Subcutaneous abdominal adipose tissue (tissue), 5 donors: Measurements from ENCODE around the gene MINAR1.

Source experiments
- H3K27ac ChIP-seq: one replicate; pipeline ENCODE4 v1.7.0; 2013; ENCODE audit warnings: low read depth, mild to moderate bottlenecking, inconsistent platforms, low read length, moderate library complexity
- H3K27me3 ChIP-seq, 5 donors: one replicate each; pipeline ENCODE4 v1.7.0; 2013; ENCODE audit warnings: low read length in 5 of 5, inconsistent platforms in 1 of 5; ENCODE audit not compliant: control insufficient read depth in 5 of 5, insufficient read depth in 4 of 5
- H3K36me3 ChIP-seq, 5 donors: one replicate each; pipeline ENCODE4 v1.7.0; 2013; ENCODE audit warnings: low read length in 5 of 5; ENCODE audit not compliant: control insufficient read depth in 5 of 5, insufficient read depth in 5 of 5
- H3K4me1 ChIP-seq, 5 donors: one replicate each; pipeline ENCODE4 v1.7.0; 2013; ENCODE audit warnings: low read length in 5 of 5, mild to moderate bottlenecking in 3 of 5, moderate library complexity in 1 of 5; ENCODE audit not compliant: control insufficient read depth in 5 of 5, insufficient read depth in 5 of 5
- H3K4me3 ChIP-seq, 5 donors: one replicate each; pipeline ENCODE4 v1.7.0; 2013; ENCODE audit warnings: low read length in 5 of 5, low read depth in 1 of 5
- H3K9ac ChIP-seq, 5 donors: one replicate each; pipeline ENCODE4 v1.7.0; 2013; ENCODE audit warnings: low read length in 5 of 5, mild to moderate bottlenecking in 4 of 5, moderate library complexity in 3 of 5
- H3K9me3 ChIP-seq, 5 donors: one replicate each; pipeline ENCODE4 v1.7.0; 2013; ENCODE audit warnings: low read length in 5 of 5; ENCODE audit not compliant: control insufficient read depth in 5 of 5
- donor health status: healthy.
- donor health status: healthy.
- donor health status: healthy.
- donor health status: healthy.
- donor health status: healthy.

The MINAR1 gene

DNA sequence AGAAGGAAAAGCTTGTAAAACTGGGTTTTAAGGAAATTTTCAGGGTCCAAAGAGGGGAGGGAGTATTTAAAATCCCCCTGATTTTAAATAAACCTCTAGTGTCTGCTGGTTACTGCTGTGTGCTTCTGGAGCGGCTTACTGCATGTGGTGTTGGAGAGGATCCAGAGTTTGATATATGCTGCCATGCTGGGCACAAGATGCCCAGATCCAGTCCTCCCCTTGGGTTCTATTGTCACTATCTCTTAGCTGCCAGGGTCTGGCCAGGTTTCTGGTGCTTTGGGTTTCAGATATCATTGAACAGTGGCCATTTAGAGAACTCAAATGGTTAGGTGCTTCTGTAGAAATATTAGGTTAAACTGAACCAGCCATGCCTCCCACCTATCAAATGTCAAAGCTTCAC is 27.5 kb downstream of the MINAR1 start:
- Histone ChIP-seq H3K36me3 (no peaks in the 10 kb centered on the region), H3K27me3 (peaks cover 0 to 3% (median 0%) of the 10 kb centered on the region in 5 donors), H3K4me1 (no peaks in the 10 kb centered on the region), H3K9me3 (no peaks in the 10 kb centered on the region), H3K27ac (no peak overlapping the region), H3K9ac (no peak overlapping the region), H3K4me3 (no peak overlapping the region)

DNA sequence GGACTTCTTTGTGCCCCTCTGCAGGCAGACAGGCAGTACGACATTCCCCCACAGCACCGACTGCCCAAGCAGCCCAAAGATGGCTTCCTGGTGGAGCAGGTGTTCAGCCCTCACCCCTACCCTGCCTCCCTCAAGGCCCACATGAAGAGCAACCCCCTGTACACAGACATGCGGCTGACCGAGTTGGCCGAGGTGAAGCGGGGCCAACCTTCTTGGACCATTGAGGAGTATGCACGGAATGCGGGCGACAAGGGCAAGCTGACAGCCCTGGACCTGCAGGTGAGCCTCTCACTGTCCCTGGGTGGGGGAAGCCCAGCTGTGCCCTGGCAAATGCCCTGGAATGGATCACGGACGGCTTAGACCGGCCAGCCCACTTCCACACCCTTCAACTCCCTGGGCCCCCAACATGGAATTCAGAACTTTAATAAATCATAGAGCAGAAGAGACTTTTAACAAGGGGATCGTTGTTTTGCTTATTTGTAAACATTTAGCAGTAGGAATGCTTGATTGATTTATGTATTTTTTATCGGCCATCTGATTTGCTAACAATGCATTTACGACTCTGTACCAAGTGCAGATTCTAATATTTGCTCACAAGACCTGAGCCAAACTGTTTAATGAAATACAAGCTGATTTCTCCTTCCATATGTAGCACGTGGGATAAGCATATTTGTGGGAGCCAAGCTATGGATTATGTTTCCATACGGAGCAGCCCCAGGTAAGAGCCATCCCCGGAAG is 31.1 kb downstream of the MINAR1 start:
- H3K9me3 ChIP-seq, result no peaks in the 10 kb centered on the region
- H3K27me3 ChIP-seq, result no peaks in the 10 kb centered on the region
- no peak overlapping the region for H3K9ac ChIP-seq
- no peak overlapping the region for H3K27ac ChIP-seq
- H3K4me1 ChIP-seq, result no peaks in the 10 kb centered on the region
- H3K36me3 ChIP-seq, result no peaks in the 10 kb centered on the region
- H3K4me3 ChIP-seq, result no peak overlapping the region

DNA sequence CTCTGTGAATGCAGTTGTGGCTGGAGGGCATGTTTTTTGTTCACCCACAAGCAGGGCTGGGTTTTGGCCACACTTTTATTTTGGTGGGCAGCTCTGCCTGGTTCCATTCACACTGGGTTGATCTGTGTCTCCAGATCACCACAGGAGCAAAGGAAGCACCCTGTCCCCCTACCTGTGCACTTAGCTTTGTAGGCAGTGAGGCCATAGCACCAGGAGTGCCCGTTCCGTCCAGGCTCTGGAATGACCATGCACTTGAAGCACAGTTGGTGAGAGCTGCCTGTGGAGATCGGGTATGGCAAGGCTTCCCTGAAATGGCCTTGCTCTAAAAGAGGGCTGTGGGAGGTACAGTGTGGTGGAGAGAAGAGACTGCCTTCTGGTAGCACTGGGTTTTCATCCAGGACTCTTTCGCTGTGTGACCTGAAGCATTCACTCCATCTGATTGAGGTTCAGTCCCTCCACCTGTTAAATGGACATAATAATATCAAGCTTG is 31.7 kb downstream of the MINAR1 start:
- Histone ChIP-seq H3K9ac (no peak overlapping the region), H3K27ac (no peak overlapping the region), H3K36me3 (no peaks in the 10 kb centered on the region), H3K4me3 (no peak overlapping the region), H3K27me3 (no peaks in the 10 kb centered on the region), H3K9me3 (no peaks in the 10 kb centered on the region), H3K4me1 (no peaks in the 10 kb centered on the region)

DNA sequence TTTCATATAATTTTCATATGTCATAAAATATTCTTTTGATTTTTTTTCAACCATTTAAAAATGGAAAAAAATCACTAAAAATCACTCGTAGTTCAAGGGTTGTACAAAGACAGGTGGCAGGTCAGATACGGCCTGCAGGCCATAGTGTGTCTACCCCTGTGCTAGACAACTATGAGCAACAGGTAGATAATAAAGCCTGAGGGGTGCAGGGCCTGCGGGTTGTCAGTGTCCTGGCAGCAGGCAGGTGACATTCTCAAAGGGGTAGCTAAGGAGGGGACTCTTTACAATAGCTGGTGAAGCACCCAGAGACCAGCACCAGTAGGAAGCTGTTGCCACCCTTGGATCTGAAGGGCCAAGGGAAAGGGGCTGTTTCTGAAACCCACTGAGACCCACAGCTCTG is 34.4 kb downstream of the MINAR1 start:
- Histone ChIP-seq H3K4me1 (no peaks in the 10 kb centered on the region), H3K4me3 (no peak overlapping the region), H3K36me3 (no peaks in the 10 kb centered on the region), H3K27me3 (peaks cover 0 to 4% (median 0%) of the 10 kb centered on the region in 5 donors), H3K9ac (no peak overlapping the region), H3K9me3 (no peaks in the 10 kb centered on the region), H3K27ac (no peak overlapping the region)

DNA sequence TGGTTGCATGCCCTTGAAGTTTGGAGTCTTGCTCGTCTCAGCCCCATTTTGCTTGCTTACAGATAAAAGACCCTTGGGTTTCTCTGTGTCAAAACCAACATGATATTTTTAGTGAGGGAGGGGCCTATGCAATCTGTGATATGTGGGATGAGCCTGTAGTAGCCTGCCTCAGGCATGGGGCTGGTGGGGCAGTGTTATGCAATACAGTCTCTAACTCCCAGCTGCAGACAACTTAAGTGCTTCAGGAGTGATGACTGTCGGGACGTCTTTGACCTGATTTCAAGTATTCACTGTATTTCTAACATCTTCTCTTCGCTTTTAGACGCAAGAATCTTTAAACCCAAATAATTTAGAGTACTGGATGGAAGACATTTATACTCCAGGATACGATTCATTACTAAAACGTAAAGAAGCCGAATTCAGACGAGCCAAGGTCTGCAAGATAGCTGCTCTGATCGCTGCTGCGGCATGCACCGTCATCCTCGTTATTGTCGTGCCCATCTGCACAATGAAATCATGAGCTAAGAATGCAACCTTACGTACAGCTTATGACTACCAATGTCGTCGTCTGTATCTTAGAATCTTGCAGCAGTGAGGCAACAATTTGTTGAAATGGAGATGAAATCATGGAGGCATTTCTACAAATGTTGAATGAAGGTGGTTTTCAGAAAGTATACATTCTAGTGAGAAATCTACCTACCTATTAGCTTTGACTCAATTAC is 35.9 kb downstream of the MINAR1 start:
- no peak overlapping the region for H3K27ac ChIP-seq
- H3K4me3 ChIP-seq, result no peak overlapping the region
- H3K36me3 ChIP-seq, result no peaks in the 10 kb centered on the region
- H3K9ac ChIP-seq, result no peak overlapping the region
- no peaks in the 10 kb centered on the region for H3K9me3 ChIP-seq
- peaks cover 0 to 4% (median 0%) of the 10 kb centered on the region in 5 donors for H3K27me3 ChIP-seq
- H3K4me1 ChIP-seq, result no peaks in the 10 kb centered on the region

DNA sequence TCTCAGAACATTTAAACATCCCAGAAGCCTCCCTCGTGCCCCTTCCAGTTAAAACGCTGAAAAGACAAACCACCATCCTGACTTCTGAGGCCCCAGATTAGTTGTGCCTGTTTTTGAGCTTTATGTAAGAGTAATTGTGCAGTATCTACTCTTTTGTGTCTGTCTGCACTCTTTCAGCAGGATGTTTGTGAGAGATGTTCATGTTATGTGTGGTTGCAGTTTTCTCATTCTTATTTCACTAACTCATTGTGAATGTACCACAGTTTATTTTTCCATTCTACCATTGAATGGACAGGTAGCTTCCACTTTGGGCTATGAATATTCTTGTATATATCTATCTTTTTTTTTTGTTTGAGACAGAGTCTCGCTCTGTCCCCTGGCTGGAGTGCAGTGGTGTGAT is 40.3 kb downstream of the MINAR1 start:
- peaks cover 0 to 4% (median 0%) of the 10 kb centered on the region in 5 donors for H3K27me3 ChIP-seq
- H3K9ac ChIP-seq, result no peak overlapping the region
- no peaks in the 10 kb centered on the region for H3K9me3 ChIP-seq
- no peaks in the 10 kb centered on the region for H3K4me1 ChIP-seq
- no peak overlapping the region for H3K4me3 ChIP-seq
- H3K27ac ChIP-seq, result no peak overlapping the region
- H3K36me3 ChIP-seq, result no peaks in the 10 kb centered on the region

DNA sequence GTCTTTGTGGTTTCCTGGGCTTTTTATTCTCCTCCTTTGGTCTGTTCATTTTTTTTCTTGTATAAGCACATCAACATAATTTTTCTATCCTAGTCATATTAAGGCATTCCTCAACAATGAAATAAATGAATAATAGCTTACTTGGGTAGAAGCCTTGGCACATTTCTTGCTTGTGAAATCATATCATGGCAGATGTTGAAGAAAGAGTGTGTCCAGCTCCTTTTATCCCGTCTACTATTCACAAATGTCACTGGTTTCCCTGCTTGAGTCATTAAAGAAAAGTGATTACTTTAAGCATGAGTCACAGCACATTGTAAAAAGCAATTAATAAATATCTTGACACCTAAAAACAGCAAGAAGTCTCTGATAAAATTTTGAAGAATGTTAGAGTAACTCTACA is 42.1 kb downstream of the MINAR1 start:
- Histone ChIP-seq H3K4me1 (no peaks in the 10 kb centered on the region), H3K9me3 (no peaks in the 10 kb centered on the region), H3K27me3 (peaks cover 0 to 4% (median 0%) of the 10 kb centered on the region in 5 donors), H3K36me3 (no peaks in the 10 kb centered on the region), H3K9ac (no peak overlapping the region), H3K27ac (no peak overlapping the region), H3K4me3 (no peak overlapping the region)

DNA sequence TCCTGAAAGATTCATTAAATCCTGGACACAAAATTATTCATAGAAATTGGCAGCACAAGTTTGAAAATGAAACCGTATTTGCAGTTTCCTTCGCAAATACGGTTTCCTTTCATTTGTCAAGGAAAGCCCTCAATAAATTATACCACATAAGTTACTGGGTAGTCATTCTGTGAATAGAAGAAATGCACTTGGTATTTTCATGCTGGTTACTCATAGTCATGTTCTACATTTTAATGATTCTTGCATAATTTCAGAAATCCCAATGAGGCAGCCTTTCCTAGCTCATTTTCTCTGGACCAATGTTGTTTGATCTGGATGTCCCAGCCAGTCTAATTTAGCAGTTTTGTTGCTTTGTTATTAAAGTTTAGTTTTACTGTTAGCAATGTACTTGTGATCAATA is 43.2 kb downstream of the MINAR1 start:
- Histone ChIP-seq H3K36me3 (no peaks in the 10 kb centered on the region), H3K27me3 (peaks cover 0 to 4% (median 0%) of the 10 kb centered on the region in 5 donors), H3K4me3 (no peak overlapping the region), H3K9ac (no peak overlapping the region), H3K9me3 (no peaks in the 10 kb centered on the region), H3K4me1 (no peaks in the 10 kb centered on the region), H3K27ac (no peak overlapping the region)

DNA sequence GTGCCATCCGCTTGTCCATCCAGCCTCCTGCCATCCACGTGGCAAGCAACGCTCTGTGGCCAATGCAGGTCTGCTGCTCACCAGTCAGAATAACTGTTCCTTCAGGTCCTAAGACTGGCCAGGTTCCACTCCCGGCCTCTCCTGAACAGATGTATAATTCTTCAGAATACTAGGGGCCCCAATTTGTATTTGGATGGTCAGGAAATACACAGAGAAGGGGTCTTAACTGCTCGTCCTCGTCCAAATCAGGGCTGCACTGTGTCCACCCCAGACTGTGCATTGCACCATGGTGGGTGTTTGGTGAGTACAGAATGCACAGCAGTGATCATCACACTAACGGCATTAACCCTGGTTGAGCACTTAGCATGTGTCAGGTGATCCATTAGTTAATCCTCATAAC is 46.0 kb downstream of the MINAR1 start:
- Histone ChIP-seq H3K27me3 (no peaks in the 10 kb centered on the region), H3K9ac (no peak overlapping the region), H3K36me3 (no peaks in the 10 kb centered on the region), H3K27ac (no peak overlapping the region), H3K9me3 (no peaks in the 10 kb centered on the region), H3K4me1 (no peaks in the 10 kb centered on the region), H3K4me3 (no peak overlapping the region)

DNA sequence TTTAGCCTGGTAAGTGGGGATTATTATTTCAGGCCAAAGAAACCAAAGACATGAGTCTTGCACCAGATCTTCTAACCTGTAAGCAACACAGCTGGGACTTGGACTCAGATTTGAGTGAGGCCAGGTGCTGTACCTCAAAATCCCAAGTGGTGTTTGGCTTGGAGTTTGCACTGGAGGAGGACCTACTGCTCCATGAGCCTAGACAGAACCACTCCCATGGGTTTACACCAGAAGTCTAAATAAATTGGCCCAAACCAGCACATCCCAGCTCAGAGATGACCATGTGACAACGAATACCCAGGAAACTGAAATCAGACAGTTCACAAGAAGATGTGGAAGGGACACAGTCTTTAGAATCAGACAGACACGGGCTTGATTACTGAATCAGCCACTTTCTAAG is 47.5 kb downstream of the MINAR1 start:
- no peak overlapping the region for H3K4me3 ChIP-seq
- no peak overlapping the region for H3K9ac ChIP-seq
- no peaks in the 10 kb centered on the region for H3K36me3 ChIP-seq
- no peak overlapping the region for H3K27ac ChIP-seq
- H3K27me3 ChIP-seq, result no peaks in the 10 kb centered on the region
- no peaks in the 10 kb centered on the region for H3K9me3 ChIP-seq
- no peaks in the 10 kb centered on the region for H3K4me1 ChIP-seq
